8988T (cell line): Measurements from ENCODE around the gene SHKBP1.

Experiments
- DNase-seq: peaks from one replicate; pipeline ENCODE4 v3.0.0; 2011

Gene SHKBP1

GRCh38 chr19:40601134-40601974 is 24.7 kb downstream of the SHKBP1 start, which contains the start of gene LTBP4:
Gene LTBP4, plus strand, starts transcription at chr19:40601369. Its CDS starts 19 bp downstream, at chr19:40601388.
- DNase-seq, result no peak

GRCh38 chr19:40603071-40603388 is 26.4 kb downstream of the SHKBP1 start:
- no peak for DNase-seq

GRCh38 chr19:40603389-40604170 is 26.9 kb downstream of the SHKBP1 start:
- peak; percentile 88 for DNase-seq

- DNase-seq, result no peak
These were observed 27.5 kb downstream of the SHKBP1 start for GRCh38 chr19:40604171-40604646.

GRCh38 chr19:40604647-40605215 is 28.1 kb downstream of the SHKBP1 start:
- DNase-seq, result no peak

GRCh38 chr19:40605216-40605971 is 28.7 kb downstream of the SHKBP1 start:
- DNase-seq, result peak; percentile 80

GRCh38 chr19:40607311-40608239 is 30.9 kb downstream of the SHKBP1 start:
- DNase-seq, result no peak

- DNase-seq, result no peak
These were observed 31.6 kb downstream of the SHKBP1 start for GRCh38 chr19:40608240-40608621.

- no peak for DNase-seq
These were observed 32.3 kb downstream of the SHKBP1 start for GRCh38 chr19:40608957-40609356.

- peak; percentile 89 for DNase-seq
These were observed 33.1 kb downstream of the SHKBP1 start for GRCh38 chr19:40609561-40610395.

- no peak for DNase-seq
These were observed 33.9 kb downstream of the SHKBP1 start for GRCh38 chr19:40610396-40611064.

- no peak for DNase-seq
These were observed 34.4 kb downstream of the SHKBP1 start for GRCh38 chr19:40611096-40611495.

- DNase-seq, result no peak
These were observed 35.4 kb downstream of the SHKBP1 start for GRCh38 chr19:40611900-40612698.

- no peak for DNase-seq
These were observed 36.4 kb downstream of the SHKBP1 start for GRCh38 chr19:40612831-40613689.

GRCh38 chr19:40613690-40614621 is 37.3 kb downstream of the SHKBP1 start:
- no peak for DNase-seq

- no peak for DNase-seq
These were observed 38.1 kb downstream of the SHKBP1 start for GRCh38 chr19:40614622-40615411.
